Endometrium (tissue), 2 donors: ENCODE data around the gene TMEM63B.
"Not testable (repeated sequence)": the region's sequence is repeated elsewhere in the genome, so short reads cannot be mapped to it uniquely, and the experiment has no call there.

Experiments
- FAIRE-seq: peaks from 2 replicates; lab custom pipeline; 2012; peaks lifted over from hg19 to GRCh38; lab: Jason Lieb, UNC
- donor health status: control.
- donor health status: control.

The TMEM63B gene

GRCh38 chr6:44194326-44194725 lies 67.0 kb downstream of the TMEM63B start:
- FAIRE-seq = no peak

- not testable (repeated sequence) for FAIRE-seq
These were observed 69.0 kb downstream of the TMEM63B start for GRCh38 chr6:44196351-44196750.

GRCh38 chr6:44198684-44199083 lies 71.3 kb downstream of the TMEM63B start:
- no peak for FAIRE-seq

- FAIRE-seq = no peak
These were observed 72.5 kb downstream of the TMEM63B start for GRCh38 chr6:44199883-44200282.

- FAIRE-seq = no peak
These were observed 73.8 kb downstream of the TMEM63B start for GRCh38 chr6:44201200-44201599.

- no peak for FAIRE-seq
These were observed 74.4 kb downstream of the TMEM63B start for GRCh38 chr6:44201638-44202303.

- FAIRE-seq = no peak
These were observed 75.1 kb downstream of the TMEM63B start for GRCh38 chr6:44202332-44202971.

- no peak for FAIRE-seq
These were observed 75.8 kb downstream of the TMEM63B start for GRCh38 chr6:44202972-44203750.

- no peak for FAIRE-seq
These were observed 76.6 kb downstream of the TMEM63B start for GRCh38 chr6:44203955-44204354.
